HG03066 (cell line): ENCODE data around the gene OTULINL.
"Not testable (repeated sequence)": the region's sequence is repeated elsewhere in the genome, so short reads cannot be mapped to it uniquely, and the experiment has no call there.

Source experiments
- ATAC-seq: cut with Tn5 transposase; IDR thresholded peaks from one replicate; pipeline ENCODE4 v1.9.1; 2021; ENCODE audit warnings: low read depth; ENCODE audit not compliant: unreplicated experiment

The OTULINL gene

DNA sequence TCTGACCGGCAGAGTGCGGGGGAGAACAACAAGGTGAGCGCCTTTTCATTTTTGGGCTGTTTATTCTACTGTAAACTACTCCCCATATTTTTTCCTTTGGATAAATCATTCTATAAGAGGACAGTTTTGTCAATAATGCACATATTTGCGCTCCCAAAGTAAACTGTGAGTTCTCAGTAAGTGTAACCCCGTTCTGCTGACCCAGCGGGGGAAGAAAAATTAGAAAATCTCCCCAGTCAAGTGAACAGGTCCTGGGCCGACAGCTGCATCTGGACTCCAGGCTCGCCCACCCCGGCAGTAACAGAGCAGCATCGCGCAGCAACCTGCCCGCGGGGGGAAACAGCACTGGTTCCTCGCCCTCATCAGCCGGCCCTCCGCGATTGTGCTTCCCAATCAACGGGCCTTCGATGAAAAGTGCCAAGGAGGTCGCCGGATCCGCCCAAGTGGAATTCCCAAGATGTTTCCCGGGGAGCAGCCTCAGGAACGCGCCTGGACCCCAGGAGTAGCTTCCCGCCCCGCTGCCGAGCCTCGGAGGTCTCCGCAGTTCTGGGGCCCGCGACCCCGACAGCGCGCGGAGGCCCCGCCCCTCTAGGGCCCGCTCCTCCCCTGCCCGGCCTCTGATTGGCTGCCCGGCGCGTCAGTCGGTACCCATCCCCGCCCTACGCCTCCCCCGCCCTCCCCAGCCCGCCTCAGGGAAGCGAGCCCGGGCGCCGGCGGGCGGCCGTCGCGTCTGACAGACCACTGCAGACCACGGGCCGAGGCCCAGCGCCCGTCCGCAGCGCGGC is at the start of gene OTULINL:
OTULINL (plus strand) TSS at position 687 of the 785 bp plus-strand sequence. CDS start 103 bp downstream, outside the sequence.
- peak; percentile 99 for ATAC-seq

DNA sequence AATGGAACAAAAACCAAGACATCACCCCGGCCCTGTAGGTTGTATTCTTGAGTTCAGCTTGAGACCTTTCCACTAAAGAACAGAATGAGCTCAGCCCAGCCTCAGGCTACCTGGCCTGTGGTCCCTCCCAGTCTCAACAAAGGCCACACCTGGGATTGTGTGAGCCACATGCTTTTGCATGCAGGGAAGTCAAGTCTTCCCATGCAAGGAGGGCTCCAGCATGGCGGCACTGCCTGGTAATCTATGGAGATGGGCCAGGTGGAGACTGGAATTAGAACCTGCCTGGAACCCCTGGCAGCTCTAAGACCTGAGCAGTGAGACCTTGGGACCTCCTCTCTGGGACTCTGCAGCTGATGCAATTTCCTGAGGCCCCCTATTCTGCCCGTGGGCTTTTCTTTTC is 49.4 kb upstream of the OTULINL start:
- no peak for ATAC-seq

DNA sequence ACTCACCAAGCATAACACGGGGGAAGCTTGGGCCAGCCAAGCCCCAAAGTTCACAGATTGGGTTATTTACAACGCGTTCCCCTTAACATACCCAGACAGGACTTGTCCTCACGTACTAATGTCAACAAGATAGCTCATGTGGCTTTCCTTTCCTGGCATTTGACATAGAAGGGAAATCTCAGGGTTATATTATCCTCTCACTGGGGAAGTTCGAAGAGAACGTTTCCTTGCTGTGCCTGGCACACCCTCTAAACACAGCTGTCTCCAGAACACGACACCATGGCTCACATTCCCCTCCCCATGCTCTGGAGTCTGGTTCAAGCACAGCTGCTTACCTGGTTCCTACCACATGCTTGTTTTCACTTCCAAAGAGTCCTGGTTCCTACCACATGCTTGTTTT is 46.8 kb upstream of the OTULINL start:
- no peak for ATAC-seq

GRCh38 chr5:14545308-14545707 is 36.3 kb upstream of the OTULINL start:
- ATAC-seq: no peak

DNA sequence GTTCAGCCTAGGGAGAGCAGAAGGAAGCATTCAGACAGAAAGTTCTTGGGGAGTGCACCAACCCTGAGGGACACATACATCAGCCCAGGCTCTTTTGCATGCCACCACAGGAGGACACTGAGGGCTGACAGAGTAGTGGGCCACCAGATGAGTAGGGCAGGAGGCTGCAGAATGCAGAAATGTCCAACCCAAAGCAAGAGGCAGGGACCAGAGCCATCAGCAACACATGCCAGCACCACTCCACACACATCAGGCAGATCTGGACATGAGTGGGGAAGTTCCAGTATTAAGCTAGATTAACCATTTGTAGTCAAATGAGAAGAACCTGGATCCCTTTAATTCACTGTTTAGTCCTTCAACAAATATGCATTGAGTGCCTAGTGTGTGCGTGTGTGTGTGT is 35.7 kb upstream of the OTULINL start:
- ATAC-seq: no peak

GRCh38 chr5:14547666-14548065 is 33.9 kb upstream of the OTULINL start:
- ATAC-seq: no peak

DNA sequence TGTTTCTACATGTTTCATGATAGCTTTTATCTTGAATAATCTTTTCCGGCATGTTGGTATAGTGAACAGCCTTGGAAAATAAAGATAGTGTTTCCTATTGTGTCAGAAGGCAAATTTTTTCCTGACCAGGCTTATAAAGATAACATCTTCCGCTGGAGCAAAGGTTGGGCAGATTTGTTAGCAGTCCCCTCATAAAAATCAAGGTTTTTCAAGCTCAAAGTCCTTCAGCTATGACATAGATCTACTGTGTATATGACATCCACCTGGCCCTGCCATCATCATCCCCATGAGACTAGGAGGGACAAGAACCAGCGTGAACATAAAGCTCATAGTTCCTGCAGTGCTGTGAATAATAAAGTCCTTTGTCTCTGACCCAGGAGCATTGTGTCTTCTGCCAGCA is 30.4 kb upstream of the OTULINL start:
- ATAC-seq: no peak

DNA sequence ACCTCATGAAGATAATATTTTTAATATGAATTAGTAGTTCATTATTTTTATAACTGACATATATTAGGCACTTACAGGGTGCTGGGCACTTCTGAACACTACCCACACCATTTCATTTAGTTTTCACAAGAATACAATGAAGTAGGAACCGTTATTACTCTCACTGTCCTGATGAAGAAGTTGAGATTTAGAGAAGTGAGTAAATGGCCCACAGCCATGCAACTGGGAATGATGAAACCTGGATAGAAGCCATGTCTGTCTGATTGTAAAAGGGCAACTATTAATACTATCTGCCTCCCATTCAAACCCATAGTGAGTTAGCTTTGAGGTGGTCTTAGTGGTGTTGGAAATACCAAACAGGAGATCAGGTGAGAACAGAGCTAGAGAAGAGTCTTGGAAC is 29.6 kb upstream of the OTULINL start:
- ATAC-seq: no peak

GRCh38 chr5:14554288-14554687 is 27.3 kb upstream of the OTULINL start:
- ATAC-seq: not testable (repeated sequence)

- no peak for ATAC-seq
Observed at GRCh38 chr5:14556015-14556414, 25.6 kb upstream of the OTULINL start.

DNA sequence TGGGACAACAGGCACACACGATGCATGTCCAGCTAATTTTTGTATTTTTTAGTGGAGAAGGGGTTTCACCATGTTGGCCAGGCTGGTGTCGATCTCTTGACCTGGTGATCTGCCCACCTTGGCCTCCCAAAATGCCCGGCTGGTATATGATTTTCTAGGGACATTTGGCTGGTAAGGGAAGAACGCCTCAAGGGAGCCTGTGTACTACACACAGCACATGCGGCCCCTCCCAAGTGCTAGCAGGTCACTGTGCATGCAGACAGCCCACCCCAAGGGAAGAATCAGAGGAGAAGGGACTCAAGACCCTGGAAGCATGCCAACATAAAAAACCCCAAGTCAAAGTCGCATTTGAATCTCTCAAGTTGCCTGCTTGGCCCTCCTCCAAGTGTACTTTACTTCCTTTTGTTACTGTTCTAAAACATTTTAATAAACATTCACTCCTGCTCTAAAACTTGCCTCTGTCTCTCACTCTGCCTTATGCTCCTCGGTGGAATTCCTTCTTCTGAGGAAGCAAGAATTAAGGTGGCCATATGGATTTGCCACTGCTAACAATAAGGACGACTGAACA is 24.3 kb upstream of the OTULINL start:
- ATAC-seq: no peak

DNA sequence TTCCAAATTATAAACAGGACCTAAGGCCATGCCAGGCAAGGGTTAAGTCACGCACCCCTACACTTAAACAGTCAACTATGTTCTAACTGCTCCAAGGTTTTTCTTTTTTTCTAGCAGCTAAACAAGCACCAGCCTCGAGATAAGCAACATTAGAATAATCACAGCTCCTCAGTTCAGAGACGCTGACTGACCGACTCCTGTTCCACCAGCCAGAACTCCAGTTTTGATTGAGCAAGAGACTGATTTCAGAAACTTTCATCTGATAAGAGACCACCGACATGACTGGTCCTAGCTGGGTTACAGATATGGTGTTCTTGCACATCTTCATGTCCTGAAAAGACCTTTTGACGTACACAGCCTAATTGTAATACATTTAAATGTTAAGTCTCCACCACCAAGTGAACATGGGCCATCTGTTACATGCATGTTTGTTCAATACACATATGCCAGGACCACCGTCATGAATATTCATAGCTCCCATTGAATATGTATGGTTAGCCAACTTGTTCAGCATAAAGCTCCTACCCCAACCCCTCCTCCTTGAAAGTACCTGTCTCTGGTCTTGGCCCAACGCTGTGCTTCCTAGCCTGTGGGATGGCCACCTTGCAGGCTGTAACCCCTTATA is 23.7 kb upstream of the OTULINL start:
- no peak for ATAC-seq

- ATAC-seq: no peak
Observed at GRCh38 chr5:14560091-14560595, 21.4 kb upstream of the OTULINL start.

GRCh38 chr5:14561741-14562140 is 19.9 kb upstream of the OTULINL start:
- no peak for ATAC-seq

DNA sequence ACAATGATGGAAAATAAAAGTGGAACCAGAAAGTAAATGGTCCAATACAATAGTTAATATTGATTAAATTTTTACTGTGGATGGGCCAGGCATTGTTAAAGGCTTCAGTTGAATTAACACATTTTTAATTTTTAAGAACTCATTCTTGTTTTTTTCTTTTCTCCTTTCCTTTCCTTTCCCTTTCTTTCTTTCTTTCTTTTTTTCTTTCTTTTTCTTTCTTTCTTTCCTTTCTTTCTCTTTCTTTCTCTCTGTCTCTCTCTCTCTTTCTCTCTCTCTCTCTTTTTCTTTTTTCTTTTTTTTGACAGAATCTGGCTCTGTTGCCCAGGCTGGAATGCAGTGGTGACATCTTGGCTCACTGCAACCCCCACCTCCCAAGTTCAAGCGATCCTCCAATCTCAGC is 13.3 kb upstream of the OTULINL start:
- ATAC-seq: no peak

DNA sequence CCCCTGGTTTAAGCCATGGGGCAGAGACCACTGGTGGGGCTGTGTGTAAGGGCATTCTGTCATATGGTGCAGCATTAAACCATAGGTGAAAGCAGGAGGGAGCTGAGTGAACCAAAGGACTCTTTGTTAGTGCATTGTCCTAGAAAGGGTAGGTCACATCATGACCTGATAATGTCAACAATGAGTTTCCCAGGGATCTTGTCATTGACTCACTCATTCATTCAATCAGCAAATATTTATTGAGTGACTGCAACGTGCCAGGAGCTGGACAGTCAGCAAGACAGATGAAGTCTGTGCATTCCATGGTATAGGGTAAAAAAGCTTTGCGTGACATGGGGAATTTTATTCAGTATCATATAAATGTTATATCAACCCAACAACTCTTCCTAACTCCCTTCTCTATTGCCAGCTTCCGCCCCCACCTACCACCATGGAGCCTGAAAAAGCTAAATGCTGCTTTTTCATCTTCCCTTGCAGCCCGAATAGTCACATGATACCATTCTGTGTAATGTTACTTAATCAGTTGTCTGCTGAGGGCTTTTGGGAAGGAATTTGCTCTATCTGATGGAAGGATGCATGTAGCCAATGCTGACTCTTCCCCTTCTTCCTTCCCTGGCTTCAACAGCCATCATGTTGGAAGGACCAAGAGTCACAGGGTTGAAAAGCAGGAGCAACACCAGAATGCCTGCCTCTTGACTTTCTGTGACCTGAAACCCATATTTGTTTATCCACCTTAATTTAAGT is 11.5 kb upstream of the OTULINL start:
- no peak for ATAC-seq

GRCh38 chr5:14571901-14572300 is 9.7 kb upstream of the OTULINL start:
- no peak for ATAC-seq

DNA sequence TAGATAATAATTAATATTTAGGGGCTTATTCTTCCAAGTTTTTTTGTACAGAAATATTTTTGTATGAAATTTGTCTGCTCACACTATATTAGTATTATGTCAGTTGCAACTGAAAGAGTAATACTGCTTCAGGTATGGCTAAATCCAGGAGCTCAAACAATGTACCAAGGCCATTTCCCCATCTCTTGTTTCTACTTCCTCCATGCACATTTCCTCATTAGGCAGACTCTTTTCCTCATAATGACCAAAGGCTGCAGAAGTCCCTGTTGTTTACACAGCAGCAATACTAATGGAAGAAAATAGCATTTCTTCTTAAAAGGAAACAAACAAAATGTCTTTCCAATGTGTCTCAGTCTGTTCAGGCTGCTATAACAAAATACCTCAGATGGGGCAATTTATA is 9.2 kb upstream of the OTULINL start:
- no peak for ATAC-seq

- no peak for ATAC-seq
Observed at GRCh38 chr5:14572836-14573235, 8.8 kb upstream of the OTULINL start.

GRCh38 chr5:14574096-14574495 is 7.5 kb upstream of the OTULINL start:
- ATAC-seq: no peak

DNA sequence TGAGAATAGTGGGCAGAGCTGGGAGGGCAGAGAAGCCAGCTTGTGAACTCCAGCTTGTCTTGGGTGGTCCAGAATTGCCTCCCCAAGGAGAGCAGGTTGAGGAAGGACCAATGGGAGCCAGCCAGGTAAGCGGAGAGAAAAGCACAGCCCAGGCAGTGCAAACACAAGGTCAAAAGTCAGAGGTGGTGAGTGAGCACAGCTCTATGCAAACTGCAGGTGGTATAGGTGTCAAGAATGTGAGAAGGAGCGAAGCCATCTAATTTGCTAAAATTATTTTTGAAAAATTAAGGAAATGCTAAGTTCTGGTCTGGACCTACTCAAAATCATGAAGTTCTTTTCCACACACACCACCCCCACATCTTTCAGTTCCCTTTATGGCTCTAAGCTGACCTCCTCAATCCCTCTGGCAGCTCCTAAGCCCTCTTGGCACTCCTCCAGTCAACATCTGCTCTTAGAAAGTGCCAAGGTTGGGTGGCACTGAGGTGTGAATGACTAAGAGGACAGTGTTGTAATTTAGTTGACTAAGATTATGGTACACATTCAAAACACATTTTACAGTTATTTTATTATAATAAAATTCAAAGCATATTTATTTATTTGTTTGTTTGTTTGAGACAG is 6.6 kb upstream of the OTULINL start:
- ATAC-seq: no peak
